GM13976 (cell line): ENCODE data around the gene U2AF1L4.
A peak's percentile ranks its signal among the peaks of the same experiment; 100 is the strongest.

ENCODE experiments used
- DNase-seq: peaks from one replicate; pipeline ENCODE4 v3.0.0; 2012; ENCODE audit warnings: low spot score
- in situ Hi-C: fragments of 300-500 bp; cut with MboI; formaldehyde crosslinking; loops from one replicate; pipeline ENCODE4 v1.12.0; 2022; ENCODE audit warnings: low sequenced_read_pairs, mixed read lengths, inconsistent platforms; ENCODE audit not compliant: unreplicated experiment
- TF ChIP-seq, protein P1 (sequence below): IDR thresholded peaks from 2 replicates; pipeline ENCODE4 v1.5.1; 2012; ENCODE audit warnings: borderline replicate concordance, mild to moderate bottlenecking; ENCODE audit not compliant: insufficient read depth; ENCODE audit errors: extremely low read depth, missing control alignments, control extremely low read depth

The U2AF1L4 gene

DNA sequence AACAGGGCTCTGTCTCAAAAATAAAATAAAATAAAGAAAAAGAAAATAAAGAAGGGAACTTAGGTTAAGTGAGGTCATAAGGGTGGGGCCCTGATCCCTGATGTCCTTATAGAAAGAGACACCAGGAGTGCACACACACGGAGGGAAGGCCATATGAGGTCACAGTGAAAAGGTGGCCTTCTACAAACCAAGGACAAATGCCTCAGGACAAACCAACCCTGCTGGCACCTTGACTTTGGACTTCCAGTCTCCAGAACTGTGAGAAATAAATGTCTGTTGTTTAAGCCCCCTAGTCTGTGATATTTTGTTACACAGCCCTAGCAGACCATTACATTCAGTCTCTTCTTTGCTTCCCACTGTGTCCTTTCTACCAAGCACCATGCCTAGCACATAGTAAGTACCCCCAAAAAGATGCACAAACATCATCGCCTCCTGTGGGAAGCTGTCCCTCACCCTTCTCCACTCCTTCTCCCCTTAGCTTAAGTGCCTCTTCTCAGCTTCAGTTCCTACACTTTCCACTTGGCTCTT is 49.3 kb downstream of the U2AF1L4 start:
- TF ChIP-seq, protein P1, sequence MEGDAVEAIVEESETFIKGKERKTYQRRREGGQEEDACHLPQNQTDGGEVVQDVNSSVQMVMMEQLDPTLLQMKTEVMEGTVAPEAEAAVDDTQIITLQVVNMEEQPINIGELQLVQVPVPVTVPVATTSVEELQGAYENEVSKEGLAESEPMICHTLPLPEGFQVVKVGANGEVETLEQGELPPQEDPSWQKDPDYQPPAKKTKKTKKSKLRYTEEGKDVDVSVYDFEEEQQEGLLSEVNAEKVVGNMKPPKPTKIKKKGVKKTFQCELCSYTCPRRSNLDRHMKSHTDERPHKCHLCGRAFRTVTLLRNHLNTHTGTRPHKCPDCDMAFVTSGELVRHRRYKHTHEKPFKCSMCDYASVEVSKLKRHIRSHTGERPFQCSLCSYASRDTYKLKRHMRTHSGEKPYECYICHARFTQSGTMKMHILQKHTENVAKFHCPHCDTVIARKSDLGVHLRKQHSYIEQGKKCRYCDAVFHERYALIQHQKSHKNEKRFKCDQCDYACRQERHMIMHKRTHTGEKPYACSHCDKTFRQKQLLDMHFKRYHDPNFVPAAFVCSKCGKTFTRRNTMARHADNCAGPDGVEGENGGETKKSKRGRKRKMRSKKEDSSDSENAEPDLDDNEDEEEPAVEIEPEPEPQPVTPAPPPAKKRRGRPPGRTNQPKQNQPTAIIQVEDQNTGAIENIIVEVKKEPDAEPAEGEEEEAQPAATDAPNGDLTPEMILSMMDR: no peak
- in situ Hi-C loops: no loop called here
- no peak for DNase-seq

DNA sequence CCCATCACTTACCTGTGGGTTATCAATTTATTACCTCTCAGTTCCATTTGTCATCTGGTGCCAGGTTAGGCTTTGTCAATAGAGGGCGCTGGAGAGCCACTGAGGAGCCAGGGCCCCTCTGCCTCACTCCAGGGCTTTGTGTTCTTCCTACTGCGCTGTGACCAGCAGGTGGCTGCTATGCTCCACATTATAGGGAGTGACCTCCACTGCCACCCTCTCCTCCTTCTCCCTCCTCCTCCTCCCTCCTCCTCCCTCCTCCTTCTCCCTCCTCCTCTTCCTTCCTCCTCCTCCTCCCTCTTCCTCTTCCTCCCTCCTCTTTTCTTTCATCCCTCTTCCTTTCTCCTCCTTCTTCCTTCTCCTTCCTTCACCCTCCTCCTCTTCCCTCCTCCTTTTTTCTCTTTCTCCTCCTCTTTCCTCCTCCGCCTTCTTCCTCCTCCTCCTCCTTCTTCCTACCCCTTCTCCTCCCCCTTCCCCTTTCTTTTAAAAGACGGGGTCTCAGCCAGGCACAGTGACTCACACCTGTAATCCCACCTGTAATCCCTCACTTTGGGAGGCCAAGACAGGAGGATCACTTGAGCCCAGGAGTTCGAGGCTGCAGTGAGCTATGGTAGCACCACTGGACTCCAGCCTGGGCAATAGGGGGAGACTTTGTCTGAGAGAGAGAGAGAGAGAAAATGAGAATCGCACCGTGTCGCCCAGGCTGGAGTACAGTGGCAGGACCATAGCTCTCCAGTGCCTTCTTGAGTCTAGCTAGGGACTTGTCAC is 51.2 kb downstream of the U2AF1L4 start:
- in situ Hi-C loops: no loop called here
- TF ChIP-seq, protein P1: peak; percentile 99

DNA sequence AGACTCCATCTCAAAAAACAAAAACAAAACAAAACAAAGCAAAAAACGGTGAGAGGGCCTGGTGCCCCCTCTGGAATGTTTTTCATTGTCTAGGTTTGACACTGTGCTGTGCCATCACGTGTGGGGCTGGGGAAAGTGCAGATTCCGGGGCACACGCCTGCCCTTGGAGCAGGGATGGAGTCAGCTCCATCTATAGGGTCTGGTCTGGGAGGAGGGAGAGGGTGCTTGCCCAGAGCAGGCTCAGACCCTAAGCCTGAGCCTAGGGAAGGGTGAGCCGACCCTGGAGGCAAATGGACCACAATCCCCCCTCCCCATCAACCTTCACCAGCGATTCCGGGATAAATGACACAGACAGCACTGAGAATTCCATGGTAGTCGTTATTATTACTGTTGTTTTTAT is 51.8 kb downstream of the U2AF1L4 start:
- no peak for DNase-seq
- in situ Hi-C loops: no loop called here
- TF ChIP-seq, protein P1: no peak

More for the DNA sequence above, 51.2 kb downstream of the U2AF1L4 start:
- DNase-seq: peak; percentile 86
